HPDE6-E6E7 (cell line): ENCODE measurements around the gene SULT1A2.
"Not testable (repeated sequence)": the region's sequence is repeated elsewhere in the genome, so short reads cannot be mapped to it uniquely, and the experiment has no call there.

ENCODE experiments used
- DNase-seq: peaks from one replicate; pipeline ENCODE4 v3.0.0; 2011; ENCODE audit warnings: missing footprints; ENCODE audit errors: extremely low spot score

Gene SULT1A2

GRCh38 chr16:28558456-28558855 lies 38.4 kb downstream of the SULT1A2 start:
- DNase-seq: no peak

GRCh38 chr16:28556914-28557320 lies 39.9 kb downstream of the SULT1A2 start:
- DNase-seq: no peak

GRCh38 chr16:28555561-28555960 lies 41.3 kb downstream of the SULT1A2 start:
- no peak for DNase-seq

GRCh38 chr16:28554634-28555423 lies 42.0 kb downstream of the SULT1A2 start:
- no peak for DNase-seq

- DNase-seq: peak; percentile 79
These were observed 42.8 kb downstream of the SULT1A2 start, which contains the start of gene SGF29 for GRCh38 chr16:28553776-28554633. TSS of gene SGF29 (plus strand) at chr16:28553920. CDS start at chr16:28581070, 27,150 bp downstream.

- no peak for DNase-seq
These were observed 47.5 kb downstream of the SULT1A2 start for GRCh38 chr16:28549301-28549899.

- no peak for DNase-seq
These were observed 48.5 kb downstream of the SULT1A2 start for GRCh38 chr16:28548306-28548802.

GRCh38 chr16:28546626-28547025 lies 50.2 kb downstream of the SULT1A2 start:
- DNase-seq: no peak

- DNase-seq: not testable (repeated sequence)
These were observed 50.9 kb downstream of the SULT1A2 start for GRCh38 chr16:28545964-28546363.

- DNase-seq: no peak
These were observed 51.9 kb downstream of the SULT1A2 start for GRCh38 chr16:28544998-28545397.

- DNase-seq: peak; percentile 64
These were observed 53.8 kb downstream of the SULT1A2 start for GRCh38 chr16:28543072-28543471.

GRCh38 chr16:28542646-28543045 lies 54.2 kb downstream of the SULT1A2 start:
- DNase-seq: no peak
